Measurements from ENCODE around the gene SPATA13.

Gene SPATA13

DNA sequence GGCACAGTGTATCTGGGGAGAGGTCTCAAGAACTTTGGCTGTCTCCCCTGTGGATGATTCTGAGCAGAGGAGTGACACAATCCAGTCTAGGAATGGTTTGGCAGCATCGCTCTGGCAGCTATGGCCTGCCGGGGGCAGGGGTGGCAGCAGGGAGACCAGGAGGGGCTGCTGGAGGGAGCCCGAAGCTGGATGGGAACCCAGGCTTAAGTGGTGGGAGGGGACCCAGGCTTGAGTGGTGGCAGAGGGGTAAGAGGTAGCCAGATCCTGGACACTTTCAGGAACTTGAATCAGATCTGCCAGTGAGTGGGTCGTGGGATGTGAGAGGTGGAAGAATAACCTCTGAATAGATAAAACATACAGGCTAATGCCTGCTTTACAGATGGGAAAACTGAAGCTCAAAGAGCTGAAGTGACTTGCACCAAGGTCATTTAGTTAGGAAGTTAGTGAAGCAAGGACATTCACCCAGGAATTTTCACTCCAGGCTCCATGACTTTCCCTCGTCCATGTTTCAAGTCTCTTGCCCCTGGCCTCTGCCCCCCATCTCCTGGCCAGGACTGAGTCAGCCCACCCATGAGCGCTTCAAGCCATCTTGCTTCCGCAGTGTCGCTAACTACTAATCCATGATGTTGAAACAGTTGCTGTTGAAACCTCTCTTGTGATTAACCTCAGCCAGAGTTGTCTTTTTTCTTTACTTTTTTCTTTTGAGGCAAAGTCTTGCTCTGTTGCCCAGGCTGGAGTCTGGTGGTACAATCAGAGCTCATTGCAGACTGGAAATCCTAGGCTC is 119.0 kb downstream of the SPATA13 start:
- Histone ChIP-seq H3K36me3 (ENCODE audit: control insufficient read depth in 1 of 2, insufficient read depth in 2 of 2, low read length in 2 of 2) (peaks cover 12 to 36% of the 10 kb centered on the region in 2 donors), H3K27ac (ENCODE audit: low read depth, low read length) (no peak overlapping the region), H3K4me1 (ENCODE audit: control insufficient read depth in 1 of 2, insufficient read depth in 2 of 2, low read length in 2 of 2) (peaks cover 0 to 7% of the 10 kb centered on the region in 2 donors), H3K9me3 (ENCODE audit: control insufficient read depth in 1 of 2, low read length in 2 of 2) (no peaks in the 10 kb centered on the region), H3K27me3 (ENCODE audit: control insufficient read depth in 1 of 2, insufficient read depth in 2 of 2, low read length in 2 of 2) (no peaks in the 10 kb centered on the region), H3K9ac (ENCODE audit: low read depth in 1 of 2, low read length in 2 of 2) (no peak overlapping the region), H3K4me3 (ENCODE audit: low read depth in 1 of 2, low read length in 2 of 2) (no peak overlapping the region)

DNA sequence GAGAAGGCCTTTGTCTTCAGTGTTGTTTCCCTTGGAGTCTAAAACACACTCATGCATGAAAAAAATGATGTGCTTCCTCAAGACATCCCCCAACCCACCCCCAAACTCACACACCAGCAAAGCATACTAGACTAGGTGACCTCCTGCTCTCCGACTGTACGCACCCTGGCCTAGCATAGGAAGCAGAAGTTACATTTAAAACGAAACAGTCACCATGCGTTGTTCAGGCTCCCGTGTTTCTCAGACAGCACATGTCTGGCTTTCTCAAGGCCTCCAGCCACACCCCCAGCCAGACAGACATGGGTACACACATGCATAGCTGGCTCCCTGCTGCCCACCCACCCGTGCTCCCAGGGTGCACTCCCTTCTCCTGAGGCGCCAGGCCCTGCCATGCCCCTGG is 120.2 kb downstream of the SPATA13 start:
- Histone ChIP-seq H3K9ac (ENCODE audit: low read depth in 1 of 2, low read length in 2 of 2) (no peak overlapping the region), H3K4me3 (ENCODE audit: low read depth in 1 of 2, low read length in 2 of 2) (no peak overlapping the region), H3K4me1 (ENCODE audit: control insufficient read depth in 1 of 2, insufficient read depth in 2 of 2, low read length in 2 of 2) (no peaks in the 10 kb centered on the region), H3K27me3 (ENCODE audit: control insufficient read depth in 1 of 2, insufficient read depth in 2 of 2, low read length in 2 of 2) (no peaks in the 10 kb centered on the region), H3K36me3 (ENCODE audit: control insufficient read depth in 1 of 2, insufficient read depth in 2 of 2, low read length in 2 of 2) (peaks cover 12 to 44% of the 10 kb centered on the region in 2 donors), H3K9me3 (ENCODE audit: control insufficient read depth in 1 of 2, low read length in 2 of 2) (no peaks in the 10 kb centered on the region), H3K27ac (ENCODE audit: low read depth, low read length) (no peak overlapping the region)

DNA sequence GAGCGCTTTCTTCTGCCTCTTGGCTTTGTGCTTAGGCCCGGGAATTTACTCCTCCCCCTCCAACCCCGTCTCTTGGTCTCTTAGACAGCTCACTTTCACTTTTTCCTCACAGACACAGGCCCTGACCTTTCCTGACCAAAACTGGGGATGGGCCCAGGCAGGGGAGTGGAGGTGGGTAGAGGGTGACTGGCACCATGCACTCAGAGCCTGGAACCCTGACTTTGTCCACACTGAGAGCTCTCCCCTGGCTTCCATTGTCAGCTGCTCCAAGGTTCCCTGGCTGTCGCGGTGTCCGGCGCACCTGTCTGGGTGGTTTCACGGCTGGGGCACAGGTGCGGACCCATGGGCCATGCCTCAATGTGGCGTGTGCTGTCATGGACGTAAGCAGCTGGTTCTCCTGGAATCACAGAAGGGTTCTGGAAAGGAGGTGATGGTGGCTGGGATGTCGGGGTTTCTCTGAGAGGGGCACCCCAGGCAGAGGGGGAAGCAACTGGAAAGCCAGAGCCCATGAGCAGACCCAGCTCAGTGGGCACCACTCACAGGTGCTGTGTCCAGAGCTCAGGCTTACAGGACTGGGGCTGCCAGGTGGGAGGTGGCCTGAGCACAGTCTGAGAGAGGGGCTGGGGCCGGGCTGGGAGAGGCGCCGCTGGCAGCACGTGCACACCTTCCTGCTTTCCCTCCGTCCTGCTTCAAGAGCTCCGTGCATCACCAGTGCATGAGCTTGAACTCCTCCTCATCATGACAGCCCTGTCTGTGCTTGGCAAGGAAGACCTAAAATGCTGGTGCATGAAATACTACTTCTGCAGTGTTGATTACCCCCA is 120.9 kb downstream of the SPATA13 start:
- Histone ChIP-seq H3K9ac (ENCODE audit: low read depth in 1 of 2, low read length in 2 of 2) (no peak overlapping the region), H3K36me3 (ENCODE audit: control insufficient read depth in 1 of 2, insufficient read depth in 2 of 2, low read length in 2 of 2) (peaks cover 19 to 51% of the 10 kb centered on the region in 2 donors), H3K27ac (ENCODE audit: low read depth, low read length) (no peak overlapping the region), H3K27me3 (ENCODE audit: control insufficient read depth in 1 of 2, insufficient read depth in 2 of 2, low read length in 2 of 2) (no peaks in the 10 kb centered on the region), H3K4me3 (ENCODE audit: low read depth in 1 of 2, low read length in 2 of 2) (no peak overlapping the region), H3K9me3 (ENCODE audit: control insufficient read depth in 1 of 2, low read length in 2 of 2) (no peaks in the 10 kb centered on the region), H3K4me1 (ENCODE audit: control insufficient read depth in 1 of 2, insufficient read depth in 2 of 2, low read length in 2 of 2) (no peaks in the 10 kb centered on the region)

DNA sequence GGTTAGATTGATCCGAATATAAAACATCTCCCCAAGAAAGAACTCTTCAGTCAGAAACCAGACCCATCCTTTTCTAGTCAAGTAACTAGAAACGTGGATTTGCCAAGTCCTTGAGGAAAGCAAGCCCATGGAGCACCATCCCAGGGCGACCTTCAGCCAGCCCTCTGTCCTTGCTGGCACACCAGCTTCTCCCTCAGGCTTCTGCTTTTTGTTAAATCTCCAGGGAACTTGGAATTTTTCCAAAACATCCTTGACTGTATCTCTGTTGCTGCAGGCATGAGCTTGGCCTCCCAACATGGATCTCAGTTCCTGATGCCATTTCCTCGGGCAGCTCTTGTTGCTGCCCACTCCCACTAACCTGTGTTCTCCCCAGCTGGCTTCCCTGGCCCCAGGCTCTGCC is 121.7 kb downstream of the SPATA13 start:
- H3K27ac ChIP-seq (ENCODE audit: low read depth, low read length): no peak overlapping the region
- H3K36me3 ChIP-seq (ENCODE audit: control insufficient read depth in 1 of 2, insufficient read depth in 2 of 2, low read length in 2 of 2): peaks cover 22 to 59% of the 10 kb centered on the region in 2 donors
- H3K4me3 ChIP-seq (ENCODE audit: low read depth in 1 of 2, low read length in 2 of 2): no peak overlapping the region
- H3K9ac ChIP-seq (ENCODE audit: low read depth in 1 of 2, low read length in 2 of 2): no peak overlapping the region
- H3K27me3 ChIP-seq (ENCODE audit: control insufficient read depth in 1 of 2, insufficient read depth in 2 of 2, low read length in 2 of 2): no peaks in the 10 kb centered on the region
- no peaks in the 10 kb centered on the region for H3K9me3 ChIP-seq (ENCODE audit: control insufficient read depth in 1 of 2, low read length in 2 of 2)
- no peaks in the 10 kb centered on the region for H3K4me1 ChIP-seq (ENCODE audit: control insufficient read depth in 1 of 2, insufficient read depth in 2 of 2, low read length in 2 of 2)

DNA sequence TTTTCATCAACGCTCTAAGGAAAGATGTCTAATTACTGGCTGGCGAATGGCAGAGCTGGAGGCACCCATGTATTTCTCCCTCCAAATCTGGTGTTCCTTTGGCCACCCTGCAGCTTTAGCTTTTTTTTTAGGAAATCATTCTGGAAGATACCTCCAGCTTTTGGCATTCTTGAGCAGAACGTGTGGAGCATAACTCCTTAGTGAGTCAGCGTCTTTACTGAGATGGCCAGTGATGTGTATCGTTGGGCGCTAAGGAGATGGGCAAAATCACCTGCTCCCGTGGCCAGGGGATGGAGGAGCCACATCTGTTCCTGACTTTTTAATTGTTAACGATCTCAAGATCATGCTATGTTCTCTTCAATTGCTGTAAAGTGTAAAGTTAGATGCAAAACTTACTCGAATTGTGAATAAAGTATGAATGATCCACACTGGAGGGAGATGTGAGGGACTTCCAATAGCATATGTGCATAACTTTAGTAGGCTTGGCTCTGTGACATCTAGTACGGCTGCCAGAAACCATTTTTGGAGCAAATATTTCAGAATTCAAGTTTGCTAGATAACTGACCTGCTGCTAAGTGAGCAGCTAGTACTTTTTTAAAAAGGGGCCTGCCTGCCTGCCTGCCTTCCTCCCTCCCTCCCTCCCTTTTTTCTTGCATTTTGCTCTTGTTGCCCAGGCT is 124.5 kb downstream of the SPATA13 start:
- no peaks in the 10 kb centered on the region for H3K9me3 ChIP-seq (ENCODE audit: control insufficient read depth in 1 of 2, low read length in 2 of 2)
- H3K4me3 ChIP-seq (ENCODE audit: low read depth in 1 of 2, low read length in 2 of 2): no peak overlapping the region
- H3K27me3 ChIP-seq (ENCODE audit: control insufficient read depth in 1 of 2, insufficient read depth in 2 of 2, low read length in 2 of 2): no peaks in the 10 kb centered on the region
- H3K36me3 ChIP-seq (ENCODE audit: control insufficient read depth in 1 of 2, insufficient read depth in 2 of 2, low read length in 2 of 2): peaks cover 37 to 79% of the 10 kb centered on the region in 2 donors
- no peaks in the 10 kb centered on the region for H3K4me1 ChIP-seq (ENCODE audit: control insufficient read depth in 1 of 2, insufficient read depth in 2 of 2, low read length in 2 of 2)
- H3K27ac ChIP-seq (ENCODE audit: low read depth, low read length): no peak overlapping the region
- H3K9ac ChIP-seq (ENCODE audit: low read depth in 1 of 2, low read length in 2 of 2): no peak overlapping the region

DNA sequence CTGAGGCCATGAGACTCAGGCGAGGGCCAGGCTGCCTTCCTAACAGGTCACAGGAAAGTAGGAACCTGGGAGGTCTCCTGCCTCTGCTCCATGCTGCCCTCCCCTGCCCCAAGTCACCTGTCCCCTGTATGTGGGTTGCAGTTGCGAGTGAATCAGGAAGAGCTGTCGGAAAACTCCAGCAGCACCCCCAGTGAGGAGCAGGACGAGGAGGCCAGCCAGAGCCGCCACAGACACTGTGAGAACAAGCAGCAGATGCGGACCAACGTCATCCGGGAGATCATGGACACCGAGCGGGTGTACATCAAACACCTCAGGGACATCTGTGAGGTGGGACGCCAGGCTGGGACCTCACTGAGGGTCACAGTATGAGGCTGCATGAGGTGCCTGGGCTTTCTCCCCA is 126.1 kb downstream of the SPATA13 start:
- Histone ChIP-seq H3K4me1 (ENCODE audit: control insufficient read depth in 1 of 2, insufficient read depth in 2 of 2, low read length in 2 of 2) (no peaks in the 10 kb centered on the region), H3K9me3 (ENCODE audit: control insufficient read depth in 1 of 2, low read length in 2 of 2) (no peaks in the 10 kb centered on the region), H3K36me3 (ENCODE audit: control insufficient read depth in 1 of 2, insufficient read depth in 2 of 2, low read length in 2 of 2) (peaks cover 39 to 84% of the 10 kb centered on the region in 2 donors), H3K9ac (ENCODE audit: low read depth in 1 of 2, low read length in 2 of 2) (no peak overlapping the region), H3K4me3 (ENCODE audit: low read depth in 1 of 2, low read length in 2 of 2) (no peak overlapping the region), H3K27me3 (ENCODE audit: control insufficient read depth in 1 of 2, insufficient read depth in 2 of 2, low read length in 2 of 2) (no peaks in the 10 kb centered on the region), H3K27ac (ENCODE audit: low read depth, low read length) (no peak overlapping the region)

DNA sequence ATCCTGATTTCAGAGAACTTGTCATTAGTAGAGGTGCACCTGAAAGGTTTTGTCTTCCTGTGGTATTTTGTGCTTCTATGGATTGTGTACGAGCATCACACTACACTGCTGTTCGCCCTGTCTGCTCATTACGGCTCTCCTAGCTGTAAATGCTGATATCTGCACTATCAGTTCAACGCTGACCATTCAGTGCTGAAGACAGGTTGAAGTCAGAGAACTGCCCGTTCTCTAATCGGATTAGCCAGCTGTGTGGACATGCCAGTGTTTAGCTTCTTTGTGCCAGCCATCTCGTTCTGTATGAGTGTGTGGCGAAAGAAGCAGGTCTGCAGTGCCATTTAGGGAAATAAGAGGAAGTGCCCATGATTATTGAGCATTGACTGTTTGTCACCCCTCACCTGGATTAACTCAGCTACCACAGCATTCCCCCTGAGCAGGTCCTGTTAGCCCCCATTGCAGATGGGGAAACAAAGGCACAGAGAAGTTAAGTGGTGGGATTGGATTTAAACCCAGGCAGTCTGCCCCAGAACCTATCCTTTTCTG is 127.3 kb downstream of the SPATA13 start:
- no peak overlapping the region for H3K9ac ChIP-seq (ENCODE audit: low read depth in 1 of 2, low read length in 2 of 2)
- H3K27me3 ChIP-seq (ENCODE audit: control insufficient read depth in 1 of 2, insufficient read depth in 2 of 2, low read length in 2 of 2): no peaks in the 10 kb centered on the region
- H3K9me3 ChIP-seq (ENCODE audit: control insufficient read depth in 1 of 2, low read length in 2 of 2): no peaks in the 10 kb centered on the region
- no peak overlapping the region for H3K4me3 ChIP-seq (ENCODE audit: low read depth in 1 of 2, low read length in 2 of 2)
- peaks cover 44 to 81% of the 10 kb centered on the region in 2 donors for H3K36me3 ChIP-seq (ENCODE audit: control insufficient read depth in 1 of 2, insufficient read depth in 2 of 2, low read length in 2 of 2)
- no peaks in the 10 kb centered on the region for H3K4me1 ChIP-seq (ENCODE audit: control insufficient read depth in 1 of 2, insufficient read depth in 2 of 2, low read length in 2 of 2)
- no peak overlapping the region for H3K27ac ChIP-seq (ENCODE audit: low read depth, low read length)

DNA sequence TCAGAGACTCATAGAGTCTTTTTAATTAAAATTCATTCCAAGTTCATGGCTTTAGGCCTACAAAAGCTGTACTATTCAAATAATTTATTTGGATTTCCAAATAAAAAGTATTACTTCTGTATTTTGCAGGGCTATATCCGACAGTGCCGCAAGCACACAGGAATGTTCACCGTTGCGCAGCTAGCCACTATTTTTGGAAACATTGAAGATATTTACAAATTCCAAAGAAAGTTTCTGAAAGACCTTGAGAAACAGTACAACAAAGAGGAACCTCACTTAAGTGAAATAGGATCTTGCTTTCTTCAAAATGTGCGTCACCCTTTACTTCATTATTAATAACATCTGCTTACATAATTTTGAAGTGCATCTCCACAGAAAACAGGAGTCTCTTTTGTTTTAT is 128.3 kb downstream of the SPATA13 start:
- no peak overlapping the region for H3K27ac ChIP-seq (ENCODE audit: low read depth, low read length)
- H3K27me3 ChIP-seq (ENCODE audit: control insufficient read depth in 1 of 2, insufficient read depth in 2 of 2, low read length in 2 of 2): no peaks in the 10 kb centered on the region
- H3K4me1 ChIP-seq (ENCODE audit: control insufficient read depth in 1 of 2, insufficient read depth in 2 of 2, low read length in 2 of 2): no peaks in the 10 kb centered on the region
- peaks cover 44 to 84% of the 10 kb centered on the region in 2 donors for H3K36me3 ChIP-seq (ENCODE audit: control insufficient read depth in 1 of 2, insufficient read depth in 2 of 2, low read length in 2 of 2)
- H3K4me3 ChIP-seq (ENCODE audit: low read depth in 1 of 2, low read length in 2 of 2): no peak overlapping the region
- no peak overlapping the region for H3K9ac ChIP-seq (ENCODE audit: low read depth in 1 of 2, low read length in 2 of 2)
- H3K9me3 ChIP-seq (ENCODE audit: control insufficient read depth in 1 of 2, low read length in 2 of 2): no peaks in the 10 kb centered on the region

DNA sequence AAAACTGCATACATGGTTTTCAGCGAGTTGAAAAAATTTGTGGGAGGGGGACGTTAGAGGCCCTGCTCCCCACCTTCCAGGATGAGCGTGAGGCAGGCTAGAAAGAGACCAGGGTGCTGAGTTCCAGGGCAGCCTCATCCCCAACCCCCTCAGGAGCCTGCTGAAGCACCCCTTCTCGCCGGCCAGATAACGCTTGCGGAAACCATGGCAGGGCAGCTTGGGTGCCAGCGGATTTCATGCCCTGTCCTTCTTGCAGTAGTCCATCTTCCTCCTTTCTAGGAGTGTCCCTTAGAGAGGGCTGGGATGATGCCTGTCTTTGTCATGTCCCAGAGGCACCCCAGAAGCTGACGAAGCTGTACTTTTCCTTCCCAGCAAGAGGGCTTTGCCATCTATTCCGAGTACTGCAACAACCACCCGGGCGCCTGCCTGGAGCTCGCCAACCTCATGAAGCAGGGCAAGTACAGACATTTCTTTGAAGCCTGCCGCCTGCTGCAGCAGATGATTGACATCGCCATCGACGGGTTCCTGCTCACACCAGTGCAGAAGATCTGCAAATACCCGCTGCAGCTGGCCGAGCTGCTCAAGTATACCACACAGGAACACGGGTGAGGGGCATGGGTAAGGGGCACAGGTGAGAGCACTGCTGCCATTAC is 129.9 kb downstream of the SPATA13 start:
- no peak overlapping the region for H3K4me3 ChIP-seq (ENCODE audit: low read depth in 1 of 2, low read length in 2 of 2)
- peaks cover 59 to 85% of the 10 kb centered on the region in 2 donors for H3K36me3 ChIP-seq (ENCODE audit: control insufficient read depth in 1 of 2, insufficient read depth in 2 of 2, low read length in 2 of 2)
- no peaks in the 10 kb centered on the region for H3K9me3 ChIP-seq (ENCODE audit: control insufficient read depth in 1 of 2, low read length in 2 of 2)
- H3K4me1 ChIP-seq (ENCODE audit: control insufficient read depth in 1 of 2, insufficient read depth in 2 of 2, low read length in 2 of 2): no peaks in the 10 kb centered on the region
- H3K27ac ChIP-seq (ENCODE audit: low read depth, low read length): no peak overlapping the region
- no peak overlapping the region for H3K9ac ChIP-seq (ENCODE audit: low read depth in 1 of 2, low read length in 2 of 2)
- no peaks in the 10 kb centered on the region for H3K27me3 ChIP-seq (ENCODE audit: control insufficient read depth in 1 of 2, insufficient read depth in 2 of 2, low read length in 2 of 2)
